Middle frontal gyrus (tissue), 1 donor: ENCODE measurements around the gene SPINDOC.

Source experiments
- DNase-seq: peaks from one replicate; pipeline ENCODE4 v3.0.0-alpha.2; 2015; ENCODE audit warnings: low spot score; ENCODE audit errors: extremely low spot score

Gene SPINDOC

DNA sequence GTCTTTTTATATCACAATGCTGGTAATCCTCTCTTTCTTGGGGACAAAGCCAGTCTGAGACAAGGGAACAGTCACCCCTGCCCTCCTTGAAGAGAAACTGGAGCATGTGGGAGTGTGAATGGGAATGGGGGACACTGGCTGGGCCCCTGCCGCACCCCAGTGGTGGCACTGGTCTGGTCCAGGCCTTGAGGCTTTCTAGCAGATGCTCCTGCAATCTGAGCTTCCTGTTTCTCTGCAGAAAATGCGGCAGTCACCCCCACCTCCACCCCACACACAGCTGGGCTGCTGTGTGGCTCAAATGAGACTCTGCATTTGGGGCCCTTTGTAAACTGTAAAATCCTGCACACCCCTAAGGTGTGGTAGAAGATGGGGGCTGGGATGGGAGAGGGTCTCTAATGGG is 19.1 kb downstream of the SPINDOC start:
- DNase-seq, result no peak

DNA sequence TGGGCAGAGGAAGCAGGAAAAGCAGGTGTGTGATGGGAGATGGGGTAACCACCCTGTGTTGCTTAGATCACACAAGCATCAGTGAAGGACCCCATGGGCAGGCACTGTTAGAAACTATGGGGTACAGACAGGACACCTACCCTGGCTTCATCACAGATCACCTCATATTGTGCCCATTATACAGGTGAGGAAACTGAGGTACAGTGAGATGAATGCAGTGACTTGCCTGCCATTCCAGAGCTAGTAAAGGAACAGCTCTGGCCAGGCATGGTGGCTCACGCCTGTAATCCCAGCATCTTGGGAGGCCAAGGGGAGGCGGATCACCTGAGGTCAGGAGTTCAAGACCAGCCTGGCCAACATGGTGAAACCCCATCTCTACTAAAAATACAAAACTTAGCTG is 19.8 kb downstream of the SPINDOC start:
- no peak for DNase-seq

DNA sequence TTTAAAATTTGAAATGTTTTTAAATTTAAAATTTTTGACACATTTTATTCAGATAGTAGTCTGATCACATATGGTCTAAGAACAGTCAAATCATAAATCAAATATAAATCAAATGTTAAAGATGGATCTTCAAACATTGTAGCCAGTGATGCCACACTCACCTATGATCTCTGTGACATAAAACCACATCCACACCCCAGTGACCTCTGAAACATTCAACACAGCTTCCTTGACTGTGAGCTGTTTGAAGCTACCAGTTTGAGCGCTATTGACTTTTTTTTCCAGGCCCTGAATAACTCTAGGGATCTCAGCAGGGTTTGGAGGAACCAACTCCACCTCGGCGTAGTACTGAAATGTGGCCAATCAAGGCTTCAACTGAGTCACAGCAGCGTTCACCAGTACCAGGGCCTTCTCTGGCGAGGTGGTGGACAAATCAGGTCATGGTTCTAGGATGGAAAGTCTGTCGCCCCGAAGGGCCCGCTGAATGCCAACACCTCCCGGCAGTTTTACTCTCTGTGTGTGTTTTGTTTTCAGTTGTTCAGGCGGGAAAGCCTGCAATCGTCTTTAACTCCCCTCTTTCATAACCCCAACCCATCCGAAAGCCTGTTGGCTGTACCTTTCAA is 21.4 kb downstream of the SPINDOC start:
- DNase-seq, result no peak

DNA sequence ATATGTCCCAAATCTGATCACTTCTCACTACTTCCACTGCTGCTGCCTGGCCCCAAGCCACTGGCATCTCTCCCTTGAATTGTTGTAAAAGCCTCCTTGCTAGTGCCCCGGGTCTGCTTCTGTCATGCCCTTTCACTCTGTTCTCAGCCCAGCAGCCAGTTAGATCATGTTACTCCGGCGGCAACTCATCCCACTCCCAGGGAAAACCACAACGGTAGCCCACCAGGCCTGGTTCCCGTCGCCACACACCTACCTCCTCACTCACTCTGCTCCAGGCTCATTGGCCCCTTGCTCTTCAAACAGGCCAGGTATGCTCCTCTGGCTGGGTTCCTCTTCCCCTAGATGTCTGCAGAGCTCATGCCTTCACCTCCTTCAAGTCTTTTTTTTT is 21.9 kb downstream of the SPINDOC start:
- no peak for DNase-seq

DNA sequence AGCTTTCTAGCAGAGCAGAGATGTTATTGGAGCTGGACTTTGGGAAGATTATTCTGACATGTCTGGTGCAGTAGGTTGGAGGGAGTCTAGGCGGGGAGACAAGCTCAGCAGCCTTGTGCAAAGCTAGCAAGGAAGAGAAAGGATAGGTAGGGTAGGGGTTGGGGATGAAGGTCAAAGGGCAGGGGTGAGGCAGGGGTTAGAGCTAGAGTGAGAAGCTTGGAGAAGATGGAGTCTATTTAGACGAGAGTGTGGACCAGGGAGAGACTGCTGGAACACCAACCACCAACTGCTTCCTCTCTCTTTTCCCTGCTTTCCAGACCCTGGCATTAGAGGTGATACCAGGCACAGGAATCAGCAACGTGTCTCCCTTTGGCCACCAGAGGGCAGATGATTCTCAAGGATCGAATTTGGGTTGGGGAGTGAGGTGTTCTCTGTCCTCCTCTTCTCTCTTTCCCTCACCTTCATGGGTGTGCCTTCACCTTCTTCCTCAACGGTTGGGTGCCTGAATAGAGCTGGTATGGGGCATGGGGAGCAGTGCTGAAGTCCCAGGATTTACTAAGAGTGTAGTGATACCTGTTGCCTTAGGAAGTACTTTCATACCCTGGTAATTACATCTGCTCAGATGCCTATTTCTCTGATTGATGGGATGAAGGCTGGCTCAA is 23.9 kb downstream of the SPINDOC start:
- DNase-seq, result peak; percentile 68

DNA sequence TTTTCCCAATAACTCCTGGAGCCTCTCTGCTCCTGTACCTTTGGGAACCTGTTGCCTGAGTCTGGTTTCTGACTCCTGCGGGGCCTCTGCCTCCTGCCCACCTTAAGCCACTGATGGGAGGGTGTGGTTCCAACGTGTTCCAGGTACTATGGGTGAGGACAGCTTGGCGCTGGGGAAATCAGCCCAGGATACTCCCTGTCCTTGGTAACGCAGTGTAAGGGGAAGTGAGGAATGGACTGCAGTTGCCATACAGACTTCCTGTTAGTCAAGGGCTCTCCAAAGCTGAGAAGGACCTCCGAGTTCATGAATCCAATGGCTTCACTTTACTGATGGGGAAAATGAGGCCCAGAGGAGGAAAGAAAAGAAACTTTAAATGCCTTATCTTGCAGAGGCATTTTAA is 24.5 kb downstream of the SPINDOC start:
- no peak for DNase-seq

DNA sequence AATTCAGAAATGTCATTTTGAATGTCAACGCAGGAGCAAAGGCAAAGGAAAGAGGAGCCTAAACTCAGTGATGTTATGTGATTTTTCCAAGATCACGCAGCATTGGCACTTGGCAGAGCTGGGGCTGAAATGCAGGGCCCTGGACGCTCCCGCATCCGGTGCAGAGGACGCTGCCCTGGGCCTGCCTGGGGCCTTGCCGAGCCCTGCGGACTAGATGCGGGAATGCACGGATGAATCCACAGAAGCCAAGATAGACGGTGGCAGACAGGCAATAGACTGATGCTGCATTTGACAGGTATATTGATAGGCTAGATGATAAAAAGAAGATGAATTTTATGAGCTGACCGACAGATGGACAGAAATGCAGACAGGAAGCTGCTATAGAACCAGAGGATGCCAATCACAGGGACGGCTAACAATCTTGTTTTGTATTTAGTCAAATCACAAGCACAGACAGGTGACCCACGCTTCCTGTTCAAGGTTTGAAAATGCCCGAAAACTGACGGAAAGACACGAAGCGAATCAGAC is 25.0 kb downstream of the SPINDOC start:
- peak; percentile 6 for DNase-seq

DNA sequence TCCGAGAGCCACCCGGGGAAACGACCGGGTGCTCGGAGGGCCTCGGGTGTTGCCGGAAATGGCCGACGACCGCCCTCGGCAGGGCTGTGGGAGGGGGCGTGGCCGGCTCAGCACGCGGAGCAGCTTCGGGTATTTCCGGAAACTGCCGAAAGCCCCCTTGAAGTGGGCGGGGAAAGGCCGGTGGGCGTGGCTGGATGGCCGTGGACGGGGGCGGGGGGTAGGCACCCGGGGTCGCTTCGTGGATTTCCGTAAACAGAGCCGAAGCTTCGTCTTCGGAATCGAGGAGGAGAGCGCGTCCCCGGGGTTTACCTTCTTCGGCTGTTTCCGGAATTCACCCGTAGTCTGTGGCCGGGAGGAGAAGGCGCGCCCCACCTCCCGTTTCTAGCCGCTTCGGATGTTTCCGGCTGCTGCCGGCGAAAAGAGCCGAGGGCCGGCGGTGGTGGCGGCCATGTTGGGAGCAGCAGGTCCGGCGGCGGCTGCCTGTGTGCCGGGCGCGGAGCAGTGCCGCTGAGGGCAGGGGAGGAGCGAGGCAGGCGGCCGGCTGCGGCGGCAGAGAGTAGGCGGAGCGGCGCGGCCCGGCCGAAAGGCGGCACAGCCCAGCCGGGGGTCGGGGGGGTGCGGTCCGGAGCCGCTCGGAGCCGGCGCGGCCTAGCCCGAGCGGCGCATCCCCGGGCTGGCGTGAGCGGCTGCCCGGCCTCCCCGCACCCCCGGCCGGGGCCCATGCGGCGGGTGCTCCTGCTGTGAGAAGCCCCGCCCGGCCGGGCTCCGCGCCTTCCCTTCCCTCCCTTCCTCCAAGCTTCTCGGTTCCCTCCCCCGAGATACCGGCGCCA is 25.6 kb downstream of the SPINDOC start, which contains the start of gene MARK2:
MARK2 (plus strand) TSS at position 433 of the 830 bp plus-strand sequence; CDS start at position 830, 397 bp downstream.
- peak; percentile 93 for DNase-seq

DNA sequence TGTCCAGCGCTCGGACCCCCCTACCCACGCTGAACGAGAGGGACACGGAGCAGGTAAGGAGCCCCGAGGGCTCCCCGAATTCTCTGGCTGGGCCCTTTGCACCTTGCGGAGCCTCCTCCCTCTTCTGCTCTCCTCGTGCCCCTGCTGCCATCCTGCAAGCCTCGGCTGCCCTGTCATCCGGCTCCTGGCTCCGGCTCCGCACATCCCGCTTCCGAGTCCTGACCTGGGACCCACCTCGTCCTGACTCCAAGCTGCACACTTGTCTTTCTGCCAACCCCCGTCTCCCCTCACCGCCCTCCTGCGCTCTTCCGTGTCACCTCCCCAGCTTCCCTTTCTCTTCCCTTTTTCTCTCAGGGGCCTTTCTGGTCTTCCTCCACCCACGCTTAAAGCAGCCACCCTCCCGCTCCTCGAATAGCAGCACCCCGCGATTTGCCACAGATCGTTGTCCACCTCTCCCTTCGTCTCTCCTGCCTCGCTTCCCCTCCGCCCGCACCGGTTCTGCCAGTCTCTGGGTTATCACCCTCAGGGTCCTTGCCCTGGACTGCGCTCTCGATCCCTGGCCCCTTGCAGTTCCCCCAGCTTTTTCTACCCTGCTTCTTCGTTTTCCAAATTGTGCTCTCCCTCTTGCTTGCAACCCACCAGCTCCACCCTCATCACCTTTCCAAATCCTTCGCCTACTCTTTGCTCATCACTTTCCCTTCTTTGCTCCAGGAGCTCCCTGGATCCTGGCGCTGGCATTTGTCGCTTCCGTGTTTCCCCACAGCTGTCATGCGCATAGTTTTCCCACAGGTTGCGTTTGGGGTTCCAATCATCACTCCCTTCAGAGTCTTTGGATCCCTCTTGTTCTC is 26.5 kb downstream of the SPINDOC start:
- no peak for DNase-seq

DNA sequence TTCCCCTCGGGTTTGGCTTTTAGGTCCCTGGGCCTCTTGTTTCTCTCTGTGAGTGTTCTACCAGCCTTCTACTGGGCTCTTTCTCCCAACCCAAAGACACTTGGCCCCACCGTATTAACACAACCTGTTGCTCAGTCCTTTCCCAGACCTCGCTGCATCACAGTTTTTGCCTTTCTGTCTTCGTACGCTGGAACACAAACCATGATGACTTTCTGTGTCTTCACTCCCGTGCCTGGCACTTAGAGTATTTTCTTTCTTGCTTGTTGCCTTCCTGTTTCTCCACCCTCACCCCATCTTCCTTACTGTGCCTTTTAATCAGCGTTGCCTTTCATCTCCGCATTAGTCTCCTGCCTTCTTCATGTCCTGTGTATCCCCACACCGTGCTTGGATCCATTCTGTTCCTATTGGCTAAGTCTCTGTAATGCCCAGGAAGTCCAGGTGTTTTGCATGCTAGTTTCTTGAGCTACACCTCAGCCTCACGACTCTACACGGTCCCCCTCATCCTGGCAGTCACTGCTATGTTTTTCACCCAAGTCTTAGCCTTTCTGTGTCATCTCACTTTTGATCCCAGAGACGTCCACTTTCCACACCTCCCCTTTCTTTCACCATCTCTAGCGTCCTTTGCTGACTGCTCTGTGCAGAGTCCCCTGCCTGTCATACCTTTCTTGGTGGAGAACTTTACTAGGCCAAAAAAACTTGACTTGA is 27.3 kb downstream of the SPINDOC start:
- DNase-seq, result no peak

DNA sequence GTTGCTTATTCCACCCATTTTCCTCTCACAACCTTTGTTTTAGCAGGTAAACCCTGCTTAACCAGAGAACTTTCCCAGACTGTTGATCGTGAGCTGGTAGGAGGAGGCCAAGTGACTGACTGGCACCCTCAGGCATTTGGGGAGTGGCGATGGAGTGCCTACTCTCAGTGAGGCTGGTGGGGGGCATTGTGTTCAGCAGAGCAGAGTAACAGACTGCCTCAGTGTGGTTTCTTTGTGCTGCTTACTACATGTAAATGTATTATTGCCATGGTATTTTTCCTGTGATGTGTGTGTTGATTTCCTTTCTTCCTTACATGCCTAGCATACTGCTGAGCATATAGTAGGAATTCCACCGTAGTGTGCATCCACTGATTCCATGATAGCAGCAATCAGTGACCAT is 28.3 kb downstream of the SPINDOC start:
- DNase-seq, result peak; percentile 11

DNA sequence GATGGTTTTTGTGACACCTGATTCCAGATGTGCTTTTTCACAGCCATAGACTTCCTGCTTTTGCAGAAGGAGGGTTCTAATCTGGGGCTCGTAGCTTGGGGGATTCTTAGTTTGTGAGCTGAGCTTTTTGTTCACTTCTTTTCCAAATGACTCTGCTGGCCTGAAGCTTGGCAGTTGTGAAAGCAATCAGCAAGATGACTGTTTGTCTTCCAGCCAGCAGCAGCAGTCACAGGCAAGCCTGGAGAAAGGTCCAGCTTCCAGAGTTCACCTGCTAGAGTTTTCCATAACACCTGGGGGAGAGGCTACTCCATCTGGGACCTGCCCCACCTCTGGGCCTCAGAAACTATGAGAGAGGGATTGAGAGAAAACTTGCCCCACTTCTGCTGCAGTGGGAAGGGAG is 29.8 kb downstream of the SPINDOC start:
- DNase-seq, result no peak

DNA sequence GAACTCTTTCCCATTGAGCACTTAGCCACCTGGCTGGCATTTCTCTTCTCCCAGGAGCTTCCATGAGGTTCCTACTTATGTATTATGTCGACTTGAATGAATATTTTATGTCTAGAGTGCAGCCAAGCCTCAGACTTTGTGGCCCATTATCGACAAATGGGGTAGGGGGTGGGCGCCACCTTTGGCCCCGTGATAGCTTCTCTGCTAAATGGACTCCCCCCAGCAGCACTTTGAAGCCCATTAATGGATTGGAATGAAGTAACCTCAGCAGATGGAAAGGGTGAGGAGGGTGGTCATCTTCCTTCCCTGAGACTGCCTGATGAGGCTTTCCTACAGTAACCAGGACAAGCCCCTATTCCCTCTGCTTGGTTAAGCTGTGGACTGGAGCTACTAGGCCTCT is 31.6 kb downstream of the SPINDOC start:
- DNase-seq, result no peak

DNA sequence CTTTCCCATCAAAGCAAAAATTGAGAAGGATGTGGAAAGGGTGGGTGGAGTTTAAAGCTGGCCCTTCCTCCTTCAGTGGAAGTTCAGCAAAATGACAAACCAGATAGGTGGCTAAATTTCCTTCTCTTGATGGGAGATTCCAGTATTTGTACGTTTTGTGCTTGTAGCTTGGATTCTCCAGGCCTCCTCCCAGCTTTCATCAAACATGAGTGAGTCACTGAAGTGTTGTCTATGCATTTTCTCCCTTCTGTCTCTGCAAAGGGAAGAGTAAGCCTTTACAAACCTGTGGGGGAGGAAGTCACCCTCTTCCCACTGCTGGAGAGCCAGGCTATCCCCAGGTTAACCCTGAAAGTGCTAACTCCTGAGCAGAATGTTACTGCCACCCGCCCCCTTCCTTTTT is 32.0 kb downstream of the SPINDOC start:
- no peak for DNase-seq

DNA sequence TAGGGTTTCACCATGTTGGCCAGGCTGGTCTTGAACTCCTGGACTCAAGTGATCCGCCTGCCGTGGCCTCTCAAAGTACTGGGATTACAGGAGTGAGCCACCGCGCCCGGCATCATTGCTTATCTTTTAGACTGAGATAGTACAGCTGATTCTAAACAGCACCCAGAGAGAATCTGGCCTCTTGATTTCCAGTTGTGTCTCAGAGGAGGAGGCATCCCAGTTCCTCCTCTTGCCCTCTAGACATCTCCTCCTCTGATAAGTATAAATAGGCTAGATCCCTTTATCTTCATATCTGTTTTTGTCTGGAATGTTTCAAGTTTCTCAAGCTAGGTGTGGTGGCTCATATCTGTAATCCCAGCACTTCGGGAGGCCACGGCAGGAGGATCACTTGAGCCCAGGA is 32.7 kb downstream of the SPINDOC start:
- DNase-seq, result no peak

DNA sequence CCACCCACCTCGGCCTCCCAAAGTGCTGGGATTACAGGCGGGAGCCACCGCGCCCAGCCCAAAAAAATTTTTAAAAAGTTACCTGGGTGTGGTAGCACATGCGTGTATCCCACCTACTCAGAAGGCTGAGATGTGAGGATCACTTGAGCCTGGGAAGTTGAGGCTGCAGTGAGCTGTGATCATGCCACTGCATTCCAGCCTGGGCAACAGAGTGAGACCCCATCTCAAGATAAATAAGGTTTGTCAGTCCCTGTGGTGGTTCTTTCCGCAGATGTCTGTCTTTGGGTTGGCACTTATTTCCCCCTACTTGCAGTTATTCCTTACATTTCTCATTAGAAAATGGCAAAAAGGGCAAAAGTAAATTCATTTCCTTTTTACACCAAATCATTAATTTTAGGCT is 33.6 kb downstream of the SPINDOC start:
- no peak for DNase-seq

DNA sequence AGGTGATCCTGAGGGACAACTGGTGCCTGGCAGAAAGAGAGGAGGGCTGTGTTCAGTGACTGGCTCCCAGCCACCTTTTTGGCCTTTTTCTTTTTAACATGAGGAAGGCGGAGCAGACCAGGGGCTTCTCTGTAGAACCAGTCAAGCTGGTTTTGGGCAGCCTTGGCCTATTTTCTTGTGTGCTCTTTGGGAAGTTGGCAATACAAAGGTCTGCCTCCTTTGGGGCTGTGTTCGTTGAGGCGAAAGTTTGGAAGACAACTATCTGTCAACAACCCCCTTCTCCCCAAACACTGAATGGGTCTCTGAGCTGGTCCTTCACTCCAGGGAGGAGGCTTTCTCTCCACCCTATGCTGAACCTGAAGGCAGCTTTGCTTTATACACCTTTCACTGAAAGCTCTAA is 34.1 kb downstream of the SPINDOC start:
- no peak for DNase-seq

DNA sequence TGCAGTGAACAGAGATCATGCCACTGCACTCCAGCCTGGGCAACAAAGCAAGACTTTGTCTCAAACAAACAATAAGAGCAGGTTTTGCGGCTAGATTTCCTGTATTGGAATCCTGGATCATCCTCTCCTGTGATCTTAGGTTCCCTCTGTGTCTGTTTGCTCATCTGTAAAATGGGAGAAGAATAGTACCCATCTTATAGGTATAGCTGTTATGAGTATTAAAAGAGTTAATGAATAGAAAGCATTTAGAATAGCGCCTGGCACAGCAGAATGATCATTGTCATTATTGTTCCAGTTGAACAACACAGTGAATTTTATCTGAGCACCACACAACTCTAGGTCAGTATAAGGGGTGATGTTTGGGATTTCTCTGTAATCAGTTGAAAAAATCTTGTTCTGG is 36.4 kb downstream of the SPINDOC start:
- no peak for DNase-seq

DNA sequence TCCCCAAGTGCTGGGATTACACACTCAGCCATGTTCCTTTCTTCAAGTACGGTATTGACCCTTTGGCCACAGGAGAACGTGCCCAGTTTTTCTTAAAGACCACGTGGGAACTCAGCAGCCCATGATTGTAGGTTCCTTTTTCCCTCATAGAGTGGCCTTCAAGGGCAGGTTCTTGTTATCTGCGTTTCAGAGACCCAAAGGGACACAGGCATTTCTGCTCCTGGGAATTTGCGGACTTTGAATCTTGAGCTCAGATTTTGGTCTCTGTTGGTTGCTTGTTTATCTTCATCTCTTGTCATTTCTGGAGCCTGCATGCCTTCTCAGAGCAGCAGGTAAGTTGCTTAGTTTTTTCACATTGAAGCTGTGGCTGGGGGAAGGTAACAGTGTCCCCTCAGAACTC is 37.7 kb downstream of the SPINDOC start:
- no peak for DNase-seq

DNA sequence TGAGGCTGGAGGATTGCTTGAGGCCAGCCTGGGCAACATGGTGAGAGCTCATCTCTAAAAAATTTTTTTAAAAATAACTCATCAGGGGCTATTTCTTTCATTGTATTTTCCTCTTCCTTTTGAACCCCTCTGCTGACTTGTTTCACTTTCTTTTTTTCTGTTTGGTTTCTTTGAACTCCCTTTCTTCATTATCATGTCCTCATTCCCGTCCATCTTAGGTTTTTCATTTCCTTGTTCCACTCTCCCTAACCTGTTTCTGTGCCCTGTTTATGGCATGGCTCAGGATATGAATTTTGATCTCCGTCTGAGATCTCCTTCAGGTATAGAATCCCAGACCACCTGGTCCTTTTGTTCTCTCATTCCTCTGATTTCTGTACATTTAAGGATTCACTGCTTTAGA is 38.1 kb downstream of the SPINDOC start:
- no peak for DNase-seq

DNA sequence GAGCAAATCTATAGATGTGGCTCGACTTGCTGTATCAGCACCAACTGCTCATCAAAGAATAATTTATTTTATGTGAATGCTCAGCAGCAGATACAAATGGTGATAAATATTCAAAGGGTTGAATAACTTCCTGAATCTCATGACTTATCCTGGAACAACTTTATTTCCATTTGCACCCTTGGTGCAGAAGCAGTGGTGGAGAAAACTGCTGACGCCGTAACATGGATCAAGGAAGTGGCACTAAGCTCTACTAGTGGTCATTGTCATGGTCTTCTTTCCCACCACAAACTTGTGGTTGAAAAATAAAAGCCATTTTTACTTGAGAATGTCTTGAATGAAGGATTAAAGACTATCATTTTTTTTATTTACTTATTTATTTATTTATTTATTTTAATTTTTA is 40.2 kb downstream of the SPINDOC start:
- DNase-seq, result no peak
